COLO668 (cell line): ENCODE measurements around the gene SLC44A1.

Source experiments
- DNase-seq: peaks from one replicate; lab custom pipeline; 2025; ENCODE audit not compliant: unreplicated experiment; lab: John Stamatoyannopoulos, UW

SLC44A1 gene

GRCh38 chr9:105269593-105269992, 25.1 kb downstream of the SLC44A1 start:
- no peak for DNase-seq

DNA sequence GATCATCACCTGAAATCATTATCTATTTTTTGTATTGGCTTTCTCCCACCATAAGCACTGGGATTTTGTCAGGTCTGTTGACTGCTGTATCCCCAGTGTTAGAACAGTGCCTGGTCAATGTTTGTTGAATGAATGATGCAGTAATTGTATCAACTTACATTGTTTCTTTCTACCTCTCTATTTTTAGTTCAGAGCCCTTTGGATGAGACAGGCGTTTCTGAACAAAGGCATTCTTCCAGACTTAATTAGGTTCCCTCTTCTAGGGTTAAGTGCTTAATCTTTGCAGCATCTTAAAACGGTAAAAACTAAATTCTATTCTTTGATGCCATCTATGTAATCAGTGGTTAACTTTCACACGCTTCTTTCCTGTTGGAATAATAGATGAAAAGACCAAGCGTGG, 26.3 kb downstream of the SLC44A1 start:
- DNase-seq = no peak

- DNase-seq = no peak
Observed at GRCh38 chr9:105273731-105274130, 29.3 kb downstream of the SLC44A1 start.

- DNase-seq = no peak
Observed at GRCh38 chr9:105275111-105275510, 30.7 kb downstream of the SLC44A1 start.

DNA sequence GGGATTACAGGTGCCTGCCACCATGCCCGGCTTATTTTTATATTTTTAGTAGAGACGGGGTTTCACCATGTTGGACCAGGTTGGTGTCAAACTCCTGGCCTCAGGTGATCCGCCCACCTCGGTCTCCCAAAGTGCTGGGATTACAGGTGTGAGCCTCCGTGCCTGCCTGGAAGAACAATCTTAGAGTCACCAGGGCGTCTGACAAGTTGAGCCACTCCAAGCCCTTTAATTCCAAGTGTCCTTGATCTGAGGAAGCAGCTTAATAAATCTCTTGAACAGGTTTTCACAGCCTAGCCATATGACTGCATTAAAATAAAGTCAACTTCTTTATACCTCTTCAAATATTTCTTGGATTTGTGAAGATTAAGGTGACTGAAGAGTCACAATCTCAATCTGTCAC, 31.5 kb downstream of the SLC44A1 start:
- no peak for DNase-seq

DNA sequence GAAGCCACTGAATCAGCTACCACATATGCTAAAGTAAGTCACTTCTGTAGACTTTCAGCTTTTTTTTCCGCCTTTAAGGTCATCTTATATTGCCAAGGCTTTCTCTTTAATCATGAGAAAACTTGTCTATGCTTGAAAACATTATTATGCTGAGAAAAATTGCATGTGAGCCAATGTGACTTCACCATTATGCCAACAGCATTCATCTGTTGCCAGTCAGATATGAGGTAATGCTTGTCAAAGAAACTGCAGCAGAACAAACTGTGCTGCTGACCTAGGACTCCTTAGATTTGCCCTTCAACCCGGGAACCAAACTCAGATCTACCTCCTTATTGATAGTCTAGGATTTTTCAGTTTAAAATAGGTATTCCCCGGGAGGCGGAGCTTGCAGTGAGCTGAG, 34.3 kb downstream of the SLC44A1 start:
- DNase-seq = no peak

DNA sequence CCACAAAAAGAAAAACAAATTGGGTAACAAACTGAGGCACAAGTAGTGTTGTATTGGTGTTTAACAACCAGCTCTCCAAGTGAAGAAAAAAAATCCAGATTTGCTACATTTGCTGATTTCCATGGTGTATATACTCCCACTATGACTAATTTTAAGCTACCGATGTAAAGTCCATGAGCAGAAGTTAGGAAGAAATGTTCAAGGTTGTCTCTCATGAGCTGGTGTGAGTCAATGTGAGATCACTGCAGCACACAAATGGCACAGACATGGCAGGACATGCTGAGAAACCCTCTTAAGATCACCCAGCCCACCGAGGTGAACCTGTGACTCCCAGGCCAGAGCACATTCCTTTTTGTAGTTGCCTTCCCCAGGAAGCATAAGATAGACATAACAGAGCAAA, 36.2 kb downstream of the SLC44A1 start:
- DNase-seq = no peak

DNA sequence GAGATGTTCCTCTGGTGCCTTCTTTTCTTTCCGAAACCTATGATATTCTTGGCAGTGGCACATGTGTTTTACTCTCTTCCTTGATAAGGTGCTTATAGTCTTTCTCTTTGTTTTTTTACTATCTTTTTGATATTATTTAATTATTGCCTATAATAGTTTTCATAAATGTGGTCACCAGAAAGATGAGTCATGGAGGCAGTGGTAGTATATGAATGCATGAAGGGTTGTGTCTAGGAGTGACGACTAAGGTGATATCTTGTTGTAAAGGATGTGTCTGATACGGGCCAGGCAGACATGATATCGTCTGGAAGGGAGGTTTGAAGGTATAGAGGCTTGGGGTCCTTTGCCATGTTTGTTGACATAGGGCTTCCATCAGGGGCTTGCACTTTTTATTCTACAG, 36.8 kb downstream of the SLC44A1 start:
- no peak for DNase-seq

- no peak for DNase-seq
Observed at GRCh38 chr9:105281926-105282325, 37.5 kb downstream of the SLC44A1 start.

GRCh38 chr9:105282870-105283621, 38.6 kb downstream of the SLC44A1 start:
- DNase-seq = no peak

GRCh38 chr9:105283795-105284194, 39.3 kb downstream of the SLC44A1 start:
- no peak for DNase-seq

GRCh38 chr9:105284463-105284862, 40.0 kb downstream of the SLC44A1 start:
- no peak for DNase-seq

DNA sequence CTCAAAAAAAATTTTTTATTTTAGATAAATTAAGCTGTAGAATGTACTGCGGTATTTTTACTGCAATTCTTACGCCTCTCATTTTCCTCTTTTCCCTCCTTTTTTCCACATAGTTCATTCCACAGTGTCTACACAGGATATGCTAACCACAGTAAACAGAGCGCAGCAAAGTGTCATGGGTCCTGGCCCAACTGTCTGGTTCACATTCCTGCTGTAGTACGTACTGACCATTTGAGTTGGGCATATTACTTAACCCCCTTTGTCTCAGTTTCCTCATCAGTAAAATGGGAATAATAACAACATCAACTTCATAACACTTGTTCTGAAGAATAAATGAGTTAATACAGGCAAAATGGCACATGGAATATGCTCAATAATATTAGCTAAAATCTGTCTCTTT, 41.6 kb downstream of the SLC44A1 start:
- no peak for DNase-seq

- no peak for DNase-seq
Observed at GRCh38 chr9:105289305-105289704, 44.9 kb downstream of the SLC44A1 start.

GRCh38 chr9:105290418-105290817, 46.0 kb downstream of the SLC44A1 start:
- no peak for DNase-seq

DNA sequence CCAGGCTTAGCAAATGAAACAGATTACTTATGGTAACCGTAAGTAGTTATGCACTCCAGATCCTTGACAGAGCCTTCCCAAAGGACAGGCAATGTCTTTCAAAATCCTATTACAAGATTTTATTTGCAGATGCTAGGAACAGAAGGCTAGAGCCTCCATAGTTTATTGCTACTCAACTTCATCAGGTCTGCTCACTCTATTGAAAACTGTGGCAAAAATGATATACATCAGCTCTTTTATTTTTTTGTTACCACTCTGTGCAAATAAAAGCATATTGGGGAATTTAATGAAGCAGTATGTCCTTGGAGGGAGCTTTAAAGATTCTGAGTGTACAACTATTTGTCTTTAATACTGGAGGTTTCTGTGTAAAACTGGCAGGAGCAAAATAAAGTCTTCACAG, 46.5 kb downstream of the SLC44A1 start:
- no peak for DNase-seq

DNA sequence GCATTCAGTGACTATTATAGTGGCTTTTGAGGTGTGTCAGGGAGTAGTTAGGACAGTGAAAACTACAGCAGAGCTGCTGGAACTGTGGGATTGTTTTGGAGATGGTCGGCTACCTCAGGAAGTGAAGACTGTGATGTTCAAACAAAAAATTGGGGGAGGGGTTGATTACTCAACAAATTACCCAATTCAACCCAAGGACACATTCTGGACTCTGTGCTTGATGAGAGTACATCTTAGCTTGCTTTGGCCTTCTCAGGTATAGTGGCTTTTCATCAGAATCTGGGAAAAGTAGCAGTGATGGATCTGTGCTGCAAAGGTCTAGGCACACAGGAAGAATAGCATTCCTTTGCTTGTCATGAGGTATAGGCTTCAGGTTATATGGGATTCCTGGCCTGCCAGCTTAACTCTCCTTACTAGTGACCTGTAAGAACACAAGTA, 47.0 kb downstream of the SLC44A1 start:
- DNase-seq = no peak

GRCh38 chr9:105291938-105292337, 47.5 kb downstream of the SLC44A1 start:
- DNase-seq = no peak

- DNase-seq = no peak
Observed at GRCh38 chr9:105293408-105293807, 49.0 kb downstream of the SLC44A1 start.

DNA sequence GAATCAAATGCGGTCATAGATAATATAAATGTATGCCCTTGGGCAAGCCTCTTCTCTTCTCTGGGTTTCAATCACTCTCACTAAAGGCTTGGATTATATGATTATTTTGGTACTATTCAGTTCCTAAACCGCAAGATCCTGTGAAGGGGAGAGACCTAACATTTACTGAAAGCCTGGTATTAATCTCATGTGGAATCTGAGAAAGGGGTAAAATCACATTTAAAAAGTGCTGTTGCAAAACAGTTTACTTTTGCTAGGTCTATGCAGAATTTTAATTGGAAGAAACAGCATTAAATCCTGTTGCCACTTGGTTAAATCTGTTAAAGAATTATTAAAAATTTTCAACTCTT, 50.7 kb downstream of the SLC44A1 start:
- no peak for DNase-seq

GRCh38 chr9:105295986-105296385, 51.5 kb downstream of the SLC44A1 start:
- DNase-seq = no peak

DNA sequence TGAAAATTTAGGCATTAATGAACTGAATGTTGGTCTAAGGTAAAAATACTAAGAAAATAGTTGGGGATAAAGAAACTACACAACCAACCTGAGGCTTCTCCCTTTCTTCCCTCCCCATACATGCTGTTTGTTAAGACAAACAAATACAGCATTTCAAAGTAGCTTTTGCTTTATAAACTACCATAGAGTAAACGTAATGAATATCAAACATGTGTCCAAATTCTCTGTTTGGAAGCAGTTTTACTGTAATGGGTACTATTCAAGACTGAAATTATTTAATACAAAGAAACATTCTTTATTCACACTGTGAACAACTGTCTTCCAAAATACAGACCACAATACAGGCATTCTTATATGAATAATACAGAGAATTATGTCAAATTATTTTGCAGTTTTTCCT, 52.0 kb downstream of the SLC44A1 start:
- DNase-seq = no peak

DNA sequence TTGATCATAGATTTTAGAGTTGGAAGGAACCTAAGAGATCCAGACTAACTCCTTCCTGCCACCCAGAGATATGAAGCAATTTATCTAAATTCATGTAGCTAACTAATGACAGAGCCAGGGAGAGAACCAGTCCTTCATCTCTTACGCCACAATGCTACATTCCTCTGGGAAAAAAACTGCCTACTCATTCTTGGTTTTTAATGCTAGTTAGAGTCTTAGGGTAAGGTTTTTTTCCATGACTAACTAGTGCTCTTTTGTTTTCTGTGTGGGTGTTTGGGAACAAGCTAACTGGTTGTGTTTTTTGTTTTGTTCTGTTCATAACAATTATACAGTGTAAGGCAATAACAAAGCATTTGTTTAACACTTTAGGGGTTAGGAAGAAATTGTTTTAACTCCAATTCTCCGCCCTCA, 52.4 kb downstream of the SLC44A1 start:
- DNase-seq = no peak
